Neural crest cell (in vitro differentiated cells): Measurements from ENCODE around the gene MTA1. TPM values are rescaled to one million over a fixed set of nuclear protein-coding genes. Genes with fewer than 3 reads are reported as not detected.

Experiments
- DNase-seq: peaks from one replicate; pipeline ENCODE4 v3.0.0; 2021; ENCODE audit warnings: low read depth, mixed read lengths, low spot score
- H3K27ac Mint-ChIP-seq: one replicate; pipeline ENCODE4 v1.8.0; 2021; ENCODE audit warnings: mild to moderate bottlenecking, mixed read lengths; ENCODE audit not compliant: unreplicated experiment
- H3K27me3 Mint-ChIP-seq: 2 replicates; pipeline ENCODE4 v1.8.0; 2021; ENCODE audit warnings: low read depth, mild to moderate bottlenecking, mixed read lengths
- H3K36me3 Mint-ChIP-seq: 2 replicates; pipeline ENCODE4 v1.8.0; 2021; ENCODE audit warnings: low read depth, mild to moderate bottlenecking, mixed read lengths
- H3K4me1 Mint-ChIP-seq: 2 replicates; pipeline ENCODE4 v1.8.0; 2021; ENCODE audit warnings: mixed read lengths
- H3K4me3 Mint-ChIP-seq: one replicate; pipeline ENCODE4 v1.8.0; 2021; ENCODE audit warnings: mild to moderate bottlenecking, mixed read lengths
- H3K9me3 Mint-ChIP-seq: 2 replicates; pipeline ENCODE4 v1.8.0; 2021; ENCODE audit warnings: mixed read lengths
- CTCF ChIP-seq: fragments of 200-600 bp; sonication (generic); conservative IDR thresholded peaks from 2 replicates; pipeline ENCODE4 v1.5.0; 2021; ENCODE audit warnings: antibody characterized with exemption, mild to moderate bottlenecking
- total RNA-seq: library from RNA; stranded (reverse); gene quantifications from 2 replicates; pipeline ENCODE4 v1.2.1, GENCODE V29; 2021

The MTA1 gene
- total RNA-seq, 1 donor from 2014 or later, result 246 TPM

- DNase-seq, result no peak
- H3K27ac Mint-ChIP-seq, result no peak overlapping the region
- no peaks in the 10 kb centered on the region for H3K27me3 Mint-ChIP-seq
- TF ChIP-seq CTCF, result no peak
- H3K36me3 Mint-ChIP-seq, result peaks cover 43% of the 10 kb centered on the region
- peaks cover 12% of the 10 kb centered on the region for H3K4me1 Mint-ChIP-seq
- peaks cover 12% of the 10 kb centered on the region for H3K9me3 Mint-ChIP-seq
- no peak overlapping the region for H3K4me3 Mint-ChIP-seq
Observed at GRCh38 chr14:105431256-105431655, 11.6 kb downstream of the MTA1 start.

DNA sequence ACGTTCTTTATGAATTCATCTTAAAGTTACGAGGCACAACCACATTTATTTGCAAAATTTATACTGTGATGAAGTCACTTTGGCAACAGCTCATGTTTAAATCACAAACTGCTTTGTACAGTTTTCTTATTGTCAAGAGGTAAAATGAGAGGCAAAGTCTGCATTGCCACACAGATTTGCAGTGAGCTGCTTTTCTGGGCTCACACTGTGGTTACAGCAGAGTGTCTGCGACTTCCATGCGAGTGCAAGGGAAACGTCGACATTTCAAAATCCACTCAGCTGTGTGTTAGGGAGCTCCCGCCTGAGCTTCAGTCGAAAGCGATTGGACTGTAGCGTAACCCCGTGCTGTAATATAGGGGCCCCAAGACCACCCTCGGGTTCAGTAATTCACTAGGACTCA lies 13.0 kb downstream of the MTA1 start:
- Mint-ChIP-seq H3K4me3 (no peak overlapping the region), H3K27me3 (no peaks in the 10 kb centered on the region), H3K9me3 (peaks cover 9% of the 10 kb centered on the region), H3K4me1 (peaks cover 12% of the 10 kb centered on the region), H3K27ac (no peak overlapping the region), H3K36me3 (peaks cover 34% of the 10 kb centered on the region)
- no peak for DNase-seq
- no peak for TF ChIP-seq CTCF

GRCh38 chr14:105433161-105433605 lies 13.6 kb downstream of the MTA1 start:
- H3K4me1 Mint-ChIP-seq, result peaks cover 12% of the 10 kb centered on the region
- H3K4me3 Mint-ChIP-seq, result no peak overlapping the region
- peaks cover 31% of the 10 kb centered on the region for H3K36me3 Mint-ChIP-seq
- H3K27ac Mint-ChIP-seq, result no peak overlapping the region
- H3K9me3 Mint-ChIP-seq, result peaks cover 9% of the 10 kb centered on the region
- DNase-seq, result no peak
- no peaks in the 10 kb centered on the region for H3K27me3 Mint-ChIP-seq
- TF ChIP-seq CTCF, result no peak

DNA sequence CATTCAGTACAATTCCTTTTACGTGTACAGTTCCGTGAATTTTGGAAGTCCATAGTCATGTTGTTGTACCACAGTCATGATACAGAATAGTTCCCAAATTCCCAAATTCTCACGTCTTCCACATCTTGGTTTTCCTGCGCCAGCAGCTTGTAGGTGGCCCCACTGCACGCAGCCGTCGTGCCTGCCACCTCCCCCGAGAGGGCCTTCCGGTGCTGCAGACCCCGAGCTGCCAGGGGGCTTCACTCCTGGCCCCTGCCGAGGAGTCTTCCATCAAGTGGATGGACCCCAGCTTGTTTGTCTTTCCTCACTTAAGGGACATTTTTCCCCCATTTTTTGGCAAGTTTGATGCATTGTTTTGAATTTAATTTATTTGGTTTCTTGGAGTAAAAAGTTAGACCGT lies 16.8 kb downstream of the MTA1 start:
- Mint-ChIP-seq H3K36me3 (peaks cover 13% of the 10 kb centered on the region), H3K27me3 (no peaks in the 10 kb centered on the region), H3K4me3 (no peak overlapping the region), H3K4me1 (peaks cover 12% of the 10 kb centered on the region), H3K9me3 (peaks cover 6% of the 10 kb centered on the region), H3K27ac (no peak overlapping the region)
- TF ChIP-seq CTCF, result no peak
- no peak for DNase-seq

DNA sequence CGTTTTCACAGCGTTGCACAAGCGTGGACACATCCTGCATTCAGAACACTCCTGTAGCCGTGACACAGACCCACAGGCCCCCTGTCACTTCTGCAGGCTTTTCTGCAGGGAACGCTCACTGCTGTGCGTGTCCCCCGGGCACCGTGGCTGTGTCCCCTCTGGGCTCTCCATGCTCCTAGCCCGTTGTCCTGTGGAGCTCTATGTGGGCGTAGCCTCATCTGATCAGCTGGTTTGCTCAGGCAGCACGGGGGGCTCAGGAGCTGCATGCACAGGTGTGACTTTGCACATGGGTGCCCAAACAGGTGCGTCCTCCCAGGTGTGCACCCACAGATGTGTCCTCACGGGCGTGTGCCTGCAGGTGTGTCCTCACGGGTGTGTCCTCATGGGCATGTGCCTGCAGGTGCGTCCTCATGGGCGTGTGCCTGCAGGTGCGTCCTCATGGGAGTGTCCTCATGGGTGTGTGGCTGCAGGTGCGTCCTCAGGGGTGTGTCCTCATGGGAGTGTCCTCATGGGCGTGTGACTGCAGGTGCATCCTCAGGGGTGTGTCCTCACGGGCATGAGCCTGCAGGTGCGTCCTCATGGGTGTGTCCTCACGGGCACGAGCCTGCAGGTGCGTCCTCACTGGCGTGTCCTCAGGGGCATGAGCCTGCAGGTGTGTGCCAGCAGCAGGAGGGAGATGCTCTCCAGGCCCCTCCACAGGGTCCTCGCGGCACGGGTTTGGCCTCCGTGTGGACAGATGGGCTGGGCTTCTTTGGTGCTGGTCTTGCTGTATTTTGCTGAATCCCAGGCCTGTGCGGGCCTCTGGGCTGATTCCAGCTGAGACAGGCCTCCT lies 17.5 kb downstream of the MTA1 start:
- no peak for DNase-seq
- H3K9me3 Mint-ChIP-seq, result peaks cover 6% of the 10 kb centered on the region
- peaks cover 12% of the 10 kb centered on the region for H3K4me1 Mint-ChIP-seq
- no peak overlapping the region for H3K27ac Mint-ChIP-seq
- H3K36me3 Mint-ChIP-seq, result peaks cover 13% of the 10 kb centered on the region
- no peak overlapping the region for H3K4me3 Mint-ChIP-seq
- H3K27me3 Mint-ChIP-seq, result no peaks in the 10 kb centered on the region
- no peak for TF ChIP-seq CTCF
